Measurements from ENCODE around the gene CCNDBP1.

GRCh38 chr15:43143203-43143941 is 41.8 kb upstream of the CCNDBP1 start:
- TF ChIP-seq CTCF (IDR thresholded peaks at IDR 0.05 in 8 of 11, conservative IDR thresholded peaks at IDR 0.05 in 3 of 11) (peak in 2 of 11 experiments; percentile 9 to 18), POLR2A (IDR thresholded peaks at IDR 0.05) (no peak)
